Measurements from ENCODE around the gene RND2. TPM values are rescaled to one million over a fixed set of nuclear protein-coding genes. Genes with fewer than 3 reads are reported as not detected.

The RND2 gene
- total RNA-seq, 2 donors from 2014 or later: 36.1 to 55.5 TPM

DNA sequence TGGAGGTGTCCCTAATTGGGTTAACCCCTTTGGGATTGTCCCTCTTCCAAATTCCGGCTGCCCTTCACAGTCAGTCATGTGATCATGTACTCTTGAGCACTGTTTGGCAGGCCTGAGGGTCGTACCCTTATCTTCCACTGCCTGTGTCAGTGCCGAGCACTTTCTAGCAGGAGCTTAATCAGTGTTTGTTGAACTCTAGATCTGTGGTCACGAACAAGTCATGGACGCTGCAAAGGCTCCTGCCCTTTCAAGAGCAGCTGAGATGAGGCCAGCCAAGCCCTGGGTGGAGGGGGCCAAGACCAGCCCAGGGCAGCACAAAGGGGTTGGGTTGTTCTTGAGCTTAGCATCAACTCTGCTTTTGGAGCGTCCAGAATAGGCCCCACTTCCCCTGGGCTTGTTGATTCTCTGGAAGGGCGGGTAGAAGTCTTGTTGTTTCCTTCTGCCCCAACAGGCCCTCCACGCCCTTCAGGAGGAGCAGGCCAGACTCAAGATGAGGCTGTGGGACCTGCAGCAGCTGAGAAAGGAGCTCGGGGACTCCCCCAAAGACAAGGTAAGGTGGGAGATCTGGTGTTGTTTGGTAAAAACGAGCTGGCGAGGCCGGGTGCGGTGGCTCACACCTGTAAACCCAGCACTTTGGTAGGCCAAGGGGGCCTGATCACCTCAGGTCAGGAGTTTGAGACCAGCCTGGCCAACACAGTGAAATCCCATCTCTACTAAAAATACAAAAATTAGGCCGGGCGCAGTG is 13.1 kb upstream of the RND2 start:
- Mint-ChIP-seq H3K36me3 (ENCODE audit: low read depth) (peaks cover 24% of the 10 kb centered on the region), H3K4me1 (peaks cover 21% of the 10 kb centered on the region), H3K27me3 (ENCODE audit: insufficient read depth) (no peaks in the 10 kb centered on the region), H3K9me3 (no peaks in the 10 kb centered on the region), H3K4me3 (no peak overlapping the region), H3K27ac (no peak overlapping the region)
- Histone ChIP-seq H3K27ac (ENCODE audit: low read depth, low read length) (no peak overlapping the region), H3K27me3 (ENCODE audit: control insufficient read depth, insufficient read depth, low read length, poor library complexity, severe bottlenecking) (no peaks in the 10 kb centered on the region), H3K9me3 (ENCODE audit: control insufficient read depth, low read length) (no peaks in the 10 kb centered on the region), H3K9ac (ENCODE audit: extremely low read depth, low read length, poor library complexity, severe bottlenecking) (no peak overlapping the region), H3K4me1 (ENCODE audit: control insufficient read depth, insufficient read depth, low read length) (peaks cover 1% of the 10 kb centered on the region), H3K4me3 (ENCODE audit: low read length) (no peak overlapping the region), H3K36me3 (ENCODE audit: control insufficient read depth, insufficient read depth, low read length) (peaks cover 23% of the 10 kb centered on the region)
- TF ChIP-seq, protein P1, sequence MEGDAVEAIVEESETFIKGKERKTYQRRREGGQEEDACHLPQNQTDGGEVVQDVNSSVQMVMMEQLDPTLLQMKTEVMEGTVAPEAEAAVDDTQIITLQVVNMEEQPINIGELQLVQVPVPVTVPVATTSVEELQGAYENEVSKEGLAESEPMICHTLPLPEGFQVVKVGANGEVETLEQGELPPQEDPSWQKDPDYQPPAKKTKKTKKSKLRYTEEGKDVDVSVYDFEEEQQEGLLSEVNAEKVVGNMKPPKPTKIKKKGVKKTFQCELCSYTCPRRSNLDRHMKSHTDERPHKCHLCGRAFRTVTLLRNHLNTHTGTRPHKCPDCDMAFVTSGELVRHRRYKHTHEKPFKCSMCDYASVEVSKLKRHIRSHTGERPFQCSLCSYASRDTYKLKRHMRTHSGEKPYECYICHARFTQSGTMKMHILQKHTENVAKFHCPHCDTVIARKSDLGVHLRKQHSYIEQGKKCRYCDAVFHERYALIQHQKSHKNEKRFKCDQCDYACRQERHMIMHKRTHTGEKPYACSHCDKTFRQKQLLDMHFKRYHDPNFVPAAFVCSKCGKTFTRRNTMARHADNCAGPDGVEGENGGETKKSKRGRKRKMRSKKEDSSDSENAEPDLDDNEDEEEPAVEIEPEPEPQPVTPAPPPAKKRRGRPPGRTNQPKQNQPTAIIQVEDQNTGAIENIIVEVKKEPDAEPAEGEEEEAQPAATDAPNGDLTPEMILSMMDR (conservative IDR thresholded peaks at IDR 0.05): no peak
- WGBS, 2 experiments (ENCODE audit: insufficient coverage in 1 of 2, insufficient read length in 1 of 2): 92 to 94% methylated on average over 14 to 15 of the region's 15 CpGs
- DNase-seq: peak; percentile 43

DNA sequence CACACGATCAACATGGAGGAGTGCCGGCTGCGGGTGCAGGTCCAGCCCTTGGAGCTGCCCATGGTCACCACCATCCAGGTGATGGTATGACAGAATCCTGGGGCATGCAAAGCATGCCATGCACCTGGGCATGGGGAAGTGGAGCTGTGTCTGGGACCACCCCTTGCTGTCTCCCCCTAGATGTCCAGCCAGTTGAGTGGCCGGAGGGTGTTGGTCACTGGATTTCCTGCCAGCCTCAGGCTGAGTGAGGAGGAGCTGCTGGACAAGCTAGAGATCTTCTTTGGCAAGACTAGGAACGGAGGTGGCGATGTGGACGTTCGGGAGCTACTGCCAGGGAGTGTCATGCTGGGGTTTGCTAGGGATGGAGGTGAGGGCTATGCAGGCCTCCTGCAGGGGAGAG is 11.7 kb upstream of the RND2 start:
- H3K4me3 Mint-ChIP-seq: no peak overlapping the region
- peak overlapping the region; percentile 10 for H3K27ac ChIP-seq (ENCODE audit: low read depth, low read length)
- H3K4me3 ChIP-seq (ENCODE audit: low read length): no peak overlapping the region
- H3K27me3 ChIP-seq (ENCODE audit: control insufficient read depth, insufficient read depth, low read length, poor library complexity, severe bottlenecking): no peaks in the 10 kb centered on the region
- no peaks in the 10 kb centered on the region for H3K9me3 Mint-ChIP-seq
- H3K9me3 ChIP-seq (ENCODE audit: control insufficient read depth, low read length): no peaks in the 10 kb centered on the region
- no peaks in the 10 kb centered on the region for H3K4me1 ChIP-seq (ENCODE audit: control insufficient read depth, insufficient read depth, low read length)
- peaks cover 32% of the 10 kb centered on the region for H3K36me3 ChIP-seq (ENCODE audit: control insufficient read depth, insufficient read depth, low read length)
- peak overlapping the region; percentile 80 for H3K27ac Mint-ChIP-seq
- TF ChIP-seq, protein P1 (conservative IDR thresholded peaks at IDR 0.05): no peak
- H3K27me3 Mint-ChIP-seq (ENCODE audit: insufficient read depth): no peaks in the 10 kb centered on the region
- peaks cover 32% of the 10 kb centered on the region for H3K36me3 Mint-ChIP-seq (ENCODE audit: low read depth)
- no peak overlapping the region for H3K9ac ChIP-seq (ENCODE audit: extremely low read depth, low read length, poor library complexity, severe bottlenecking)
- peaks cover 18% of the 10 kb centered on the region for H3K4me1 Mint-ChIP-seq
- WGBS, 2 experiments (ENCODE audit: insufficient coverage in 1 of 2, insufficient read length in 1 of 2): 90 to 96% methylated on average over 4 to 8 of the region's 8 CpGs
- no peak for DNase-seq

- H3K27me3 Mint-ChIP-seq (ENCODE audit: insufficient read depth): no peaks in the 10 kb centered on the region
- peak; percentile 46 for DNase-seq
- H3K9ac ChIP-seq (ENCODE audit: extremely low read depth, low read length, poor library complexity, severe bottlenecking): no peak overlapping the region
- H3K9me3 ChIP-seq (ENCODE audit: control insufficient read depth, low read length): no peaks in the 10 kb centered on the region
- H3K36me3 Mint-ChIP-seq (ENCODE audit: low read depth): peaks cover 39% of the 10 kb centered on the region
- H3K4me3 Mint-ChIP-seq: no peak overlapping the region
- 90 to 93% methylated on average over 7 to 12 of the region's 12 CpGs for WGBS, 2 experiments (ENCODE audit: insufficient coverage in 1 of 2, insufficient read length in 1 of 2)
- peak overlapping the region; percentile 70 for H3K27ac ChIP-seq (ENCODE audit: low read depth, low read length)
- TF ChIP-seq, protein P1 (conservative IDR thresholded peaks at IDR 0.05): no peak
- peak overlapping the region; percentile 79 for H3K27ac Mint-ChIP-seq
- no peaks in the 10 kb centered on the region for H3K4me1 ChIP-seq (ENCODE audit: control insufficient read depth, insufficient read depth, low read length)
- peaks cover 40% of the 10 kb centered on the region for H3K36me3 ChIP-seq (ENCODE audit: control insufficient read depth, insufficient read depth, low read length)
- H3K9me3 Mint-ChIP-seq: no peaks in the 10 kb centered on the region
- peaks cover 19% of the 10 kb centered on the region for H3K4me1 Mint-ChIP-seq
- no peaks in the 10 kb centered on the region for H3K27me3 ChIP-seq (ENCODE audit: control insufficient read depth, insufficient read depth, low read length, poor library complexity, severe bottlenecking)
- H3K4me3 ChIP-seq (ENCODE audit: low read length): no peak overlapping the region
These were observed 10.9 kb upstream of the RND2 start for GRCh38 chr17:43014020-43014648.

Data from endodermal cell (in vitro differentiated cells).